ENCODE results near the gene NOP9.

NOP9 gene

DNA sequence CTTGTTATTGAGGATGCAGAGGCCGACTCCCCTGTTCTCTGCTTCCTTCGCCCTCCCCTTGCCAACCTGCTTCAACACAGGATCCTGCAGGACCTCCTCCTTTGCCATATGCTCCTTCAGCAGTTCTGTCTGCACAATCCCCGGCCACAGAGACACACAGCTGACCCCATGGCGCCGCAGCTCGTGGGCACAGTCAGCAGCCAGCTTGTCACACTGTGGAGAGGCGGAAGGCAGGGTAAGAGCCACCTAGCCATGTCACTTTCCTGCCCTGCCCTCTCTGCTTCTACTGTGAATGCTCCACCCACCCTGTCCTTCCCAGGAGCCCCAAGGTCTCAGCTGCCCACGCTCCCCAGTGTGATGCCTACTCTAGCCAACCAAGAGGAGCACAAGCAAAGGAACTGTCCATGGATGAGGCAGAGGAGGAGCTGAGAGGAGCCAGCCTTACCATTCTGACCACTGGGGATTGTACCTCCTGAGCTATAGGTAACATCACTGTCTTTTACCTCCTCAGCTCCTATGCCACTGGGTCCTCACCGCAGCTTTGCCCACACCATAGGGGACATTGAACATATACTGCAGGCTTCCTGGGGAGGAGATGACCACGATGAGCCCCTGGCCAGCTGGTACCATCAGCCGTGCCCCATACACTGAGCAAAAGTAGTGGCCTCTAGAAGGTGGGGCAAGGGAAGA is 7.4 kb upstream of the NOP9 start:
- no peak for DNase-seq (ENCODE audit: extremely low spot score)
- ChIA-PET POLR2A (interaction anchor here (0.6 to 2.9 kb wide), 5 partner anchors 21 to 355 kb away, joined by 3 to 22 read pairs (median 5); partner anchors contain the start of genes PSME2, RABGGTA, RNF31 and TINF2), CTCF (interaction anchor here (1.2 to 1.9 kb wide), 3 partner anchors 16 to 50 kb away, joined by 5 to 8 read pairs (median 5); partner anchors contain the start of genes CIDEB and TINF2)
- TF ChIP-seq TARDBP (IDR thresholded peaks at IDR 0.05): no peak
- no peak for TF ChIP-seq CTBP1 (IDR thresholded peaks at IDR 0.05; ENCODE audit: borderline replicate concordance)
- TF ChIP-seq FOXM1 (IDR thresholded peaks at IDR 0.05; ENCODE audit: borderline replicate concordance): no peak
- no peak for TF ChIP-seq HDGF (IDR thresholded peaks at IDR 0.05; ENCODE audit: borderline replicate concordance)
- no peak for TF ChIP-seq ZNF384 (IDR thresholded peaks at IDR 0.05)
- TF ChIP-seq L3MBTL2 (conservative IDR thresholded peaks at IDR 0.05): no peak
- TF ChIP-seq, protein P1, sequence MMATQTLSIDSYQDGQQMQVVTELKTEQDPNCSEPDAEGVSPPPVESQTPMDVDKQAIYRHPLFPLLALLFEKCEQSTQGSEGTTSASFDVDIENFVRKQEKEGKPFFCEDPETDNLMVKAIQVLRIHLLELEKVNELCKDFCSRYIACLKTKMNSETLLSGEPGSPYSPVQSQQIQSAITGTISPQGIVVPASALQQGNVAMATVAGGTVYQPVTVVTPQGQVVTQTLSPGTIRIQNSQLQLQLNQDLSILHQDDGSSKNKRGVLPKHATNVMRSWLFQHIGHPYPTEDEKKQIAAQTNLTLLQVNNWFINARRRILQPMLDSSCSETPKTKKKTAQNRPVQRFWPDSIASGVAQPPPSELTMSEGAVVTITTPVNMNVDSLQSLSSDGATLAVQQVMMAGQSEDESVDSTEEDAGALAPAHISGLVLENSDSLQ (IDR thresholded peaks at IDR 0.05): no peak
- no peak for TF ChIP-seq NFRKB (IDR thresholded peaks at IDR 0.05)
- no peak for TF ChIP-seq LEF1 (IDR thresholded peaks at IDR 0.05; ENCODE audit: borderline replicate concordance)
- no peak for TF ChIP-seq SUZ12 (IDR thresholded peaks at IDR 0.05)
- no peak for TF ChIP-seq FOXK2 (IDR thresholded peaks at IDR 0.05)
- TF ChIP-seq BHLHE40 (IDR thresholded peaks at IDR 0.05; ENCODE audit: borderline replicate concordance): no peak
- no peak for TF ChIP-seq ELF4 (IDR thresholded peaks at IDR 0.05)
- TF ChIP-seq FOXA1 (IDR thresholded peaks at IDR 0.05): no peak

DNA sequence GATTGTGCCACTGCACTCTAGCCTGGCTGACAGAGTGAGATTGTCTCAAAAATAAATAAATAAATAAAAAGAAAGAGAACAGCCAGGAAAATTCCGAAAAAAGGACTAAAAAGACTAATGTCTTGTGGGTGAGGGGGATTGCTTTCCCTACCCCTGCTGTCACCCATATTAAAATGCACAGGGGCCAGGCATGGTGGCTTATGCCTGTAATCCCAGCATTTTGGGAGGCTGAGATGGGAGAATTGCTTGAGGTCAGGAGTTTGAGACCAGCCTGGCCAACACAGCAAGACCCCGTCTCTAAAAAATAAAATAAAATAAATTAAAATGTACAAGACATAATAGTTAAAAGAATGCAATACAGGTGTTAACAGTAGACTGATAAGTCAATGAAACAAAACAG is 6.1 kb upstream of the NOP9 start:
- no peak for DNase-seq (ENCODE audit: extremely low spot score)
- CTCF ChIA-PET: interaction anchor here (1.2 to 1.9 kb wide), 3 partner anchors 14 to 51 kb away, joined by 5 to 8 read pairs (median 5); partner anchors contain the start of genes CIDEB and TINF2
- POLR2A ChIA-PET: interaction anchor here (1.0 to 2.9 kb wide), 2 partner anchors 51 to 147 kb away, joined by 5 to 22 read pairs; partner anchors contain the start of genes PSME2, RNF31 and TINF2
- TF ChIP-seq LEF1 (IDR thresholded peaks at IDR 0.05; ENCODE audit: borderline replicate concordance) (no peak), FOXK2 (IDR thresholded peaks at IDR 0.05) (no peak), NFRKB (IDR thresholded peaks at IDR 0.05) (no peak), ELF4 (IDR thresholded peaks at IDR 0.05) (no peak), FOXA1 (IDR thresholded peaks at IDR 0.05) (no peak), BHLHE40 (IDR thresholded peaks at IDR 0.05; ENCODE audit: borderline replicate concordance) (no peak), CTBP1 (IDR thresholded peaks at IDR 0.05; ENCODE audit: borderline replicate concordance) (no peak), ZNF384 (IDR thresholded peaks at IDR 0.05) (no peak)
- TF ChIP-seq, protein P1 (IDR thresholded peaks at IDR 0.05): no peak

DNA sequence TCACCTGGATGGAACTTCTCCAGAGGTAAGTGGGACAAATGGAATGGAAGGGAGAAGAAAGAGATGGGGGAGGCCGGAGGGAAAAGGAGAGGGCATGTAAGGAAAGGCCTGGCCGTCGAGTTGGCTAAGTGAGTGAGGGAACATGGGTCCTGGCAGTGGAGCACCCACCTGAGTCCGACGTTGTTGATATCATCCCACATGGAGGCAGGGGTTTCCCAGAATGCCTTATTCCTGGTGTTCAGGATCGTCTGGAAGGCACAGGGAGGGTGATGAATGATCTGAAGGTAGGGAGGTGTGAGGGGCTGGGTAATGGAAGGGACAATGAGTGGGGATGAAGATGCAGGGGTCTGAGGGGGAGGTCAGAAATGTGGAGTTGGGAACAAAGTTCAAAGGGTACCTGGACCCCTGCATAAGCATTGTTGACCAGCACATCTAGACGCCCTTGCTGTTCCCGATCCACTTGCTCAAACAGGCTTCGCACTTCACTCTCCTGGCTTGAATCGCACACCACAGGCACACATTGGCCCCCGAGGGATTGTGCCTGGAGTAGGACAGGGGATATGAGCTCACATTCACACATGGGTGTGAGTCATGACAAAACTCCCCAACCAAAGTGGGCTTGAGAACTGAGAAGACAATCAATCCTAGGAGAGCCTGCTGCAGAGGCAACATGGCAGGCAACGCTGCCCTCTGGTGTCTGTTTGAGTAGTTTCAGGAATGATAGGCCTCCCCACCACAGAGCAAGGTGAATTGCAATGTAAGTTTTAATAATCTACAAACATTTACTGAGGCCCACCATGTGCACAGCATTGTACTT is 3.1 kb upstream of the NOP9 start:
- ChIA-PET CTCF (interaction anchor here (0.6 to 5.6 kb wide), 15 partner anchors 9 to 1408 kb away, joined by 3 to 69 read pairs (median 4); partner anchors contain the start of genes CIDEB, MDP1, TINF2 and TM9SF1), POLR2A (interaction anchor here (1.1 to 8.8 kb wide), 7 partner anchors 25 to 140 kb away, joined by 3 to 139 read pairs (median 5); partner anchors contain the start of genes CHMP4A, GMPR2, RABGGTA and TINF2)
- peak; percentile 75 for DNase-seq (ENCODE audit: extremely low spot score)
- TF ChIP-seq L3MBTL2 (conservative IDR thresholded peaks at IDR 0.05): no peak
- TF ChIP-seq SP1 (IDR thresholded peaks at IDR 0.05): no peak
- TF ChIP-seq BHLHE40 (IDR thresholded peaks at IDR 0.05; ENCODE audit: borderline replicate concordance): no peak
- no peak for TF ChIP-seq LEF1 (IDR thresholded peaks at IDR 0.05; ENCODE audit: borderline replicate concordance)
- no peak for TF ChIP-seq ZNF384 (IDR thresholded peaks at IDR 0.05)
- TF ChIP-seq ARNT (IDR thresholded peaks at IDR 0.05): no peak
- TF ChIP-seq CTBP1 (IDR thresholded peaks at IDR 0.05; ENCODE audit: borderline replicate concordance): no peak
- no peak for TF ChIP-seq NFRKB (IDR thresholded peaks at IDR 0.05)
- TF ChIP-seq FOXM1 (IDR thresholded peaks at IDR 0.05; ENCODE audit: borderline replicate concordance): no peak
- no peak for TF ChIP-seq SUZ12 (IDR thresholded peaks at IDR 0.05)
- TF ChIP-seq, protein P1 (IDR thresholded peaks at IDR 0.05): no peak
- no peak for TF ChIP-seq FOXA1 (IDR thresholded peaks at IDR 0.05)
- no peak for TF ChIP-seq TARDBP (IDR thresholded peaks at IDR 0.05)
- TF ChIP-seq HDGF (IDR thresholded peaks at IDR 0.05; ENCODE audit: borderline replicate concordance): no peak
- no peak for TF ChIP-seq ELF4 (IDR thresholded peaks at IDR 0.05)
- TF ChIP-seq FOXK2 (IDR thresholded peaks at IDR 0.05): no peak

DNA sequence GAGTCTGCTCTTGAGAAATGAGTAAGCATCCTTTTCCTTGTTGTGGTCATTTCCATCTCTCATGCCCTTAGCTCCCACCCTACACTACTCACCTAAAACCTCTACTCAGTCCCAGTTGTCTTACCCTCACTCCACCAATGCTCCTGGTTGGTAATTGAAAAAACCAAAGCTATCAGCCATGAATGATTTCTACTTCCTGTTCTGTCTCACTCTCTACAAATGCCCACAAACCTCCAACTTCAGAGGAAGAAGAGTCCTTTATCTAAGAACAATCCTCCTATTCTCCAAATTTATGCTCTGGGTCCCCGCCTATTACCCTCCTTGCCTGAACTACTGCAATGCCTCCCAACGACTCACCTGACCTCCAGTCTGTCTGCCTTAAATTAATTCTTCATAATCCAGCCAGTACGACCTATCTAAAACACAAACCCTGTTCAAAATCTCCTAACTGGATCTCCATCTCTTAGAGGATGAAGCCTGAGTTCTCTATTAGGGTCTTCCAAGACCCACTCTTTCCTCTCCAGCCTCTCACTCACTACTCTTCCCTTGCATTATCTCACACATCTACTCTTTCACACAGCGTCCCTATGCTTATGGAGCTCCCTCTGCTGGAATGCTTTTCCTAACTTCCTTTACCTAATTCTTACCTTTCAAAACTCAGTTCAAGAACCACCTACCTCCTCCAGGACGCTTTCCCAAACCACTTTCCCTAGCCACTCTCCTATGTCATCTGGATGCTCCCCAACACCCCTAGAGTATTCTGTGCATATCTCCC is 2.3 kb upstream of the NOP9 start:
- no peak for TF ChIP-seq LEF1 (IDR thresholded peaks at IDR 0.05; ENCODE audit: borderline replicate concordance)
- TF ChIP-seq FOXA1 (IDR thresholded peaks at IDR 0.05): no peak
- TF ChIP-seq BHLHE40 (IDR thresholded peaks at IDR 0.05; ENCODE audit: borderline replicate concordance): no peak
- TF ChIP-seq ELF4 (IDR thresholded peaks at IDR 0.05): 0 out of 2 replicates have a peak, but pooled peaks have one; percentile 16
- CTCF ChIA-PET: interaction anchor here (0.6 to 5.6 kb wide), 17 partner anchors 10 to 1409 kb away, joined by 3 to 69 read pairs (median 4); partner anchors contain the start of genes CIDEB, MDP1, RABGGTA and TINF2
- DNase-seq (ENCODE audit: extremely low spot score): peak; percentile 47
- POLR2A ChIA-PET: interaction anchor here (1.0 to 8.8 kb wide), 9 partner anchors 16 to 139 kb away, joined by 3 to 139 read pairs (median 4); partner anchors contain the start of genes CHMP4A, GMPR2, RABGGTA and TINF2

Measured in HEK293T (cell line).